Measurements from ENCODE around the gene LRRC71. TPM values are rescaled to one million over a fixed set of nuclear protein-coding genes. Genes with fewer than 3 reads are reported as not detected.

The LRRC71 gene
- total RNA-seq, 1 donor from 2014 or later, result under 0.01 TPM

DNA sequence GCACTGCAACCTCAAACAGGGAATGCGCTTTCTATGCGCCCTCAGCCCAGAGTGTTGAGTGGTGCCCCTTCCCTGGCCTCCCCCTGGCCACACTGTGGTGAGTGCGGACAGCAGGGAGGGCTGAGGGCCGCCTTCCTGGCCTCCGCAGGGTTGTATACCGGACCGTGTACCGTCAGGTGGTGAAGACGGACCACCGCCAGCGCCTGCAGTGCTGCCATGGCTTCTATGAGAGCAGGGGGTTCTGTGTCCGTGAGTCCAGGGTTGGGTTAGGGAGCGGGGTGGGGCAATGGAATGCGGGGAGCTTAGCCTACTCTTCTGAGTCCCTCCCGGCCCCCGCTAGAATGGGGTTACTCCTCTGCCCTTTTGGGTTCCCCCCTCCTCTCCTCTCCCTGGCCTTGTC is 15.3 kb upstream of the LRRC71 start:
- DNase-seq (ENCODE audit: low read depth in 2 of 2), result no peak

- DNase-seq (ENCODE audit: low read depth in 2 of 2), result no peak
These were observed 14.8 kb upstream of the LRRC71 start for GRCh38 chr1:156905651-156906050.

DNA sequence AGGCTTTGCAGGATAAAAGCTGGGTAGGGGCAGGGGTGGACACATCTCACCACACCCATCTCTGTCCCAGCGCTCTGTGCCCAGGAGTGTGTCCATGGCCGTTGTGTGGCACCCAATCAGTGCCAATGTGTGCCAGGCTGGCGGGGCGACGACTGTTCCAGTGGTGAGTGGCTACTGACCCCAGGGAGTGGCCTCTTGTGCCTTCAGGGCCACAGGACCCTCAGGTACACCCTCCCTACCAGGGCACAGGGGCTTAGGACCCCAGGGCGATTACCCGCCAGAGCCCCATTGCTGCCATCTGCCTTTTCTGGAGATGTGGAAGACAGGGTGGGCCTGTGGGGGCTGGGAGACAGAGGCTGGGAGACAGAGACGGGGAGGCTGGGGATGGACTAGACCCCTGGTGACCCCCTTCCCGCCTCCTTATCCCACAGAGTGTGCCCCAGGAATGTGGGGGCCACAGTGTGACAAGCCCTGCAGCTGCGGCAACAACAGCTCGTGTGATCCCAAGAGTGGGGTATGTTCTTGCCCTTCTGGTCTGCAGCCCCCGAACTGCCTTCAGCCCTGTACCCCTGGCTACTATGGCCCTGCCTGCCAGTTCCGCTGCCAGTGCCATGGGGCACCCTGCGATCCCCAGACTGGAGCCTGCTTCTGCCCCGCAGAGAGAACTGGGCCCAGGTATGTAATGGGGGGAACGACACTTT is 14.1 kb upstream of the LRRC71 start:
- no peak for DNase-seq (ENCODE audit: low read depth in 2 of 2)

DNA sequence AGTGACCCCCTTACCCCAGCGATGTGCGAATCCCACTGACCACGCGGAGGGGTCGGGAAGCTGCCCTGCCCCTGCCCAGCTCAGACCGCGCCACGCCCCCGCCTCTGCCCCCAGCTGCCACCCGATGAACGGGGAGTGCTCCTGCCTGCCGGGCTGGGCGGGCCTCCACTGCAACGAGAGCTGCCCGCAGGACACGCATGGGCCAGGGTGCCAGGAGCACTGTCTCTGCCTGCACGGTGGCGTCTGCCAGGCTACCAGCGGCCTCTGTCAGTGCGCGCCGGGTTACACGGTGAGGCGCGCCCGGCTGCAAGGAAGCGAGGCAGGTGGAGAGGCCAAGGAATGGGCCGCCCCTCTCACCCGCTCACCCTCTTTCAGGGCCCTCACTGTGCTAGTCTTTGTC is 11.9 kb upstream of the LRRC71 start:
- DNase-seq (ENCODE audit: low read depth in 2 of 2), result no peak

GRCh38 chr1:156908955-156909354 is 11.5 kb upstream of the LRRC71 start:
- no peak for DNase-seq (ENCODE audit: low read depth in 2 of 2)

DNA sequence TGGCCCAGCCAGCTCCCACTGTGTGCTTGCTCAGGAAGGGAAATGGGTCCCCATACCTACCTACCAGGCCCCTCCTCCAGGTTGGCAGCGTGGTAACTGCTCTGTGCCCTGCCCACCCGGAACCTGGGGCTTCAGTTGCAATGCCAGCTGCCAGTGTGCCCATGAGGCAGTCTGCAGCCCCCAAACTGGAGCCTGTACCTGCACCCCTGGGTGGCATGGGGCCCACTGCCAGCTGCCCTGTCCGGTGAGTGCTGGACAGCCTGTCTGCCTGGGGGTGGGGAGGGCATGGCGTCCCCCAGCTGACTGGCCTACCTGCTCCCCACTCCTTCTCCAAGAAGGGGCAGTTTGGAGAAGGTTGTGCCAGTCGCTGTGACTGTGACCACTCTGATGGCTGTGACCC is 10.8 kb upstream of the LRRC71 start:
- DNase-seq (ENCODE audit: low read depth in 2 of 2), result no peak

DNA sequence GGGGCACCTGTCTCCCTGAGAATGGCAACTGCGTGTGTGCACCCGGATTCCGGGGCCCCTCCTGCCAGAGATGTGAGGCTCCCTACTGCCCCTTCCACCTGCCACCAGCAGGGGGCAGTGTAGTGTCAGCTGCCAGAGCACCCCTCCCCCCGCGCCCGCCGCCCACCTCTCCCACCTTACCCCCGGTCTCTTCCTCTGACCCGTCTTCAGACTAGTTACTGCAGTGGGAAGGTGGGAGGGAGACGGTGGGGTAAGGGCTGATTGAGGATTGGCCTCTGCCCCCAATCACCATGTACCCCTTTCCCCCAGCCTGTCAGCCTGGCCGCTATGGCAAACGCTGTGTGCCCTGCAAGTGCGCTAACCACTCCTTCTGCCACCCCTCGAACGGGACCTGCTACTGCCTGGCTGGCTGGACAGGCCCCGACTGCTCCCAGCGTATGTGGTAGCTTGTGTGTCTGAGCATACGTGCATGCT is 10.1 kb upstream of the LRRC71 start:
- peak; percentile 33 to 63 for DNase-seq (ENCODE audit: low read depth in 2 of 2)

GRCh38 chr1:156911577-156912298 is 8.7 kb upstream of the LRRC71 start:
- DNase-seq (ENCODE audit: low read depth in 2 of 2), result no peak

DNA sequence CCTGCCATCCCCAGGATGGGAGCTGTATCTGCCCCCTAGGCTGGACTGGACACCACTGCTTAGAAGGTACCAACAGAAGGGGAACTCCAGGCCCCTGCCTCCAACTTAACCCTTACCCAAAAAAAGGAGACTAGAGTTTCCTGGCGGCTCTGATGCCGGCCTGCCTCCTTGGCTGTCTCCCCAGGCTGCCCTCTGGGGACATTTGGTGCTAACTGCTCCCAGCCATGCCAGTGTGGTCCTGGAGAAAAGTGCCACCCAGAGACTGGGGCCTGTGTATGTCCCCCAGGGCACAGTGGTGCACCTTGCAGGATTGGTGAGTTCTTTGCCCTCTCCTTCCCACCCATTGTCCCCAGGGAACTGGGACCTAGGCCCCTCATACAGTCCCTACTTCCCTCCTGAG is 8.1 kb upstream of the LRRC71 start:
- DNase-seq (ENCODE audit: low read depth in 2 of 2), result no peak

DNA sequence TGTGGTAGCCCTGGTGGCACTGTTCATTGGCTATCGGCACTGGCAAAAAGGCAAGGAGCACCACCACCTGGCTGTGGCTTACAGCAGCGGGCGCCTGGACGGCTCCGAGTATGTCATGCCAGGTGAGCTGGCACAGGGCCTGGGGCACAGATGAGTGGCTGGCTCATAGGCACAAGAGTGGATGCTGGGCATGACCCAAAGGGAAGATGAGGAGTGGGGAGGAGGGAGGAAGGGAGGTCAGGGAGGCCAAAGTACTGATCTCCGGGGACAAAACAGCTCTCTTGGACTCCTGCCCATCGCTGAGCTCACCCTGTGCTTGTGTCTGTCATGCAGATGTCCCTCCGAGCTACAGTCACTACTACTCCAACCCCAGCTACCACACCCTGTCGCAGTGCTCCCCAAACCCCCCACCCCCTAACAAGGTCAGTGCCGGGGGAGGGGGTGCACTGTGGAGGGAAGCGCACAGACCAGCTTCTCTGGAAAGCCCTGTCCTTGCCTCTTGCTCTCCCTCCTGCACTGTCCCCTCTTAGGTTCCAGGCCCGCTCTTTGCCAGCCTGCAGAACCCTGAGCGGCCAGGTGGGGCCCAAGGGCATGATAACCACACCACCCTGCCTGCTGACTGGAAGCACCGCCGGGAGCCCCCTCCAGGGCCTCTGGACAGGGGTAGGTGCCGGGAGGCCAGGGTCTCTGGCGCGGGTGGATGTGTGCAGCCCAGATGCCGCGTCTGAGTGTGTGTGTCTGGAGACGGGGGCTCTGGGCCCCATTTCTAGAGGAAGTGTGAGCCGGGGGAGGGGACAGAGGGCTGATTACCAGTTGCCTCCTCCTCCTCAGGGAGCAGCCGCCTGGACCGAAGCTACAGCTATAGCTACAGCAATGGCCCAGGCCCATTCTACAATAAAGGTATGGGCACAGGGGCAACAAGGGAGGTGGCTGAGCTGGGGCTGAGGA is 7.3 kb upstream of the LRRC71 start:
- peak in 1 of 2 donors; percentile 28 for DNase-seq (ENCODE audit: low read depth in 2 of 2)

- no peak for DNase-seq (ENCODE audit: low read depth in 2 of 2)
These were observed 6.5 kb upstream of the LRRC71 start for GRCh38 chr1:156913809-156914387.

DNA sequence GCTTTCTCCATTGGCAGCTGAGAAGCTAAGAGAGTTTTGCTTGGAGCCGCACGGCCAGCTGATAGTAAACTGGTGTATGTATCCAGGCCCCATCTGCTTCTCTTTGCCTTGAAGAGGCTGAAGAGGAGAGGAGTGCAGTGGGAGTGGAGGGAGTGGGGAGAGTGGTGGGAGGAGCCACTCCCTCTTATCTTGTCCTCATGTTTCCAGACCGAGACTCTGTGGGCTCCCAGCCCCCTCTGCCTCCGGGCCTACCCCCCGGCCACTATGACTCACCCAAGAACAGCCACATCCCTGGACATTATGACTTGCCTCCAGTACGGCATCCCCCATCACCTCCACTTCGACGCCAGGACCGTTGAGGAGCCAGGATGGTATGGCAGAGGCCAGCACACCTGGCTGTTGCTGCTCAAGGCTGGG is 6.0 kb upstream of the LRRC71 start:
- DNase-seq (ENCODE audit: low read depth in 2 of 2), result peak in 1 of 2 donors; percentile 30

DNA sequence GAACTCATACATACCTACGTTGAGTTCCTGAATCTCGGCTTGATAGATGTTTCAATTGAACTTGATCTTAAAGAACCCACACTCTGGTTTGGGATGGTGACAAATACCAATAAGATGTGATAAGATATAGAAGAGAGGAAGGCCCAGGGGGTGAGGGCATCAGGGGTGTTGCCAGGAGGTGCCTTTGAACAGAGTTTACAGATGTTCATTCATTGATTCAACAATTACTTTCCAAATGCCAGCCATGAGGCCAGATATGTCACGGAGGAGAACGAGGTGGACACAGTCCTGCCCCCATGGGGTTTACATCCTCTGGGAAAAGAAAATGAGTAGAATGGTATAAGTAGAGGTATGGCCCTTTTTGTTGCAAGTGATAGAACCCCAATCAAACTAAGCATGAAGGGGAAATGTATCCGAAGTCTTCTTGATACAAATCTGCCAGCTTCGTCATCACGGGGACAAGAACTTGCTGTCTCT is 659 bp downstream of the LRRC71 start:
- no peak for DNase-seq (ENCODE audit: low read depth in 2 of 2)

- DNase-seq (ENCODE audit: low read depth in 2 of 2), result no peak
These were observed 2.7 kb downstream of the LRRC71 start for GRCh38 chr1:156922986-156923669.

GRCh38 chr1:156923670-156924477 is 3.4 kb downstream of the LRRC71 start:
- no peak for DNase-seq (ENCODE audit: low read depth in 2 of 2)

GRCh38 chr1:156924478-156925153 is 4.2 kb downstream of the LRRC71 start:
- no peak for DNase-seq (ENCODE audit: low read depth in 2 of 2)

DNA sequence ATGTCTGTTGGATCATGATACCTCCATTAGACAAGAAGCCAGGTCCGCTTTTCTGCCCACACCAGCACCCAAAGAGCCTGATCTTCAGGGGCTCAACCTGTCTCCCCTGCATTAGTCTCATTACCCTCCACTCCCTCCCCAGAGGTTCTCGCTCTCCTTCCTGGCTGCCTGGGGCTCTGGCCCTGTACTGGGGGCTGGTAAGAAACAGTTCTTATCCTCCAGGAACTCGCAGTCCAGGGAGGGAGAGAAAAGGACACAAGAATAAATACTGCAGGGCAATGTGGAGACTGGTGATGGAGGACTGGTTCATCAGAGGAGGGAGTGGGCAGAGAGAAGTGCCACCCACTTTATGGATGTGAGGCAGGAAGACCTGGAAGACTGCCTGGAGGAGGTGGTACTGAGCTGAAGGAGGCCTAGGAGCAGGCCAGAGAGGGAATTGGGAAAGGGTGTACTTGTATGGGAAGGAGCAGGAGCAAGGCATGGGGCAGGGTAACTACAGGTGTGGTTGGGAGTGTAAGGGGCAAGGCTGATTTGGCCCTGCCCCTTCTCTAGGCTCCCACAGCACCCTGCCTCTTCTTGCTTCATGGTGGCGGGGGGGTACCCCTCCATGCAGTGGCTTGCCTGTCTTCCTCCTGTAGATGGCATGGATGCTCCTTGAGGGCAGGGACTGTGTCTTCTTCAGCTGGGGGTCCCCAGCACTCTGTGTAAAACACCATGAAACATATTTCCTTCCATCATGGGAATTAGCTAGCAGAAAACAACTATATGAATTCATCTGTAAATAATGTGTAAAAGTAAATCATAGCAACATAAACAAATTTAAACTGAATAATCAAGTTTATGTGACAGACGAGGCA is 5.0 kb downstream of the LRRC71 start:
- DNase-seq (ENCODE audit: low read depth in 2 of 2), result no peak

- DNase-seq (ENCODE audit: low read depth in 2 of 2), result peak in 1 of 2 donors; percentile 57
These were observed 5.7 kb downstream of the LRRC71 start for GRCh38 chr1:156926175-156926574.

Data from lung microvascular endothelial cell (primary cell).